Measurements from ENCODE around the gene RAD51.

Gene RAD51

GRCh38 chr15:40763801-40764628 is 69.0 kb downstream of the RAD51 start, which contains the start of gene GCHFR:
GCHFR (plus strand) TSS chr15:40764068; CDS start chr15:40764181, 113 bp downstream.
- peak; percentile 44 for DNase-seq

DNA sequence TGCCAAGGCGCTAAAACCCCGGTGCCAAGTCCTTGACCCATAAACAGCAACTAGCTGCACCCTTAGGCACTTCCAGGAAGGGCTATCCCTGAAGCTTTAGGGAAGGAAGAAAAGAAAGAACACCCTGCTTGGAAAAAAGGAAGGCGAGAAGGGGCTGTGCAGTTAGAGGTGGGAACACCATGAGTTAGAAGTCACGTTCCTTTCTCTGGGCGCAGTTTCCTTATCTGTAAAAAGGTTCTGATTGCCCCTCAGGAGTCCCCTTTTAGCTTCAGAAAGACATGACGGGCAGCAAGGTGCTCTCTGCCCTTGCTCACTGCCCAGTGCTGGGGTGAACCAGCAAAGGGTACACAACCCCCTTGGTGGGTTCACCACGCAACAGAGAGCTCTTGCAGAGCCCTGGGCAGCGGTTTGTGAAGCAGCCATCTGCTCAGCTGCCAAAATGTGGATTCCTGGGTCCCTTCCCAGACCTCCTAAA is 69.7 kb downstream of the RAD51 start:
- DNase-seq = no peak

- DNase-seq = no peak
Measured at GRCh38 chr15:40766194-40766815, 71.3 kb downstream of the RAD51 start.

DNA sequence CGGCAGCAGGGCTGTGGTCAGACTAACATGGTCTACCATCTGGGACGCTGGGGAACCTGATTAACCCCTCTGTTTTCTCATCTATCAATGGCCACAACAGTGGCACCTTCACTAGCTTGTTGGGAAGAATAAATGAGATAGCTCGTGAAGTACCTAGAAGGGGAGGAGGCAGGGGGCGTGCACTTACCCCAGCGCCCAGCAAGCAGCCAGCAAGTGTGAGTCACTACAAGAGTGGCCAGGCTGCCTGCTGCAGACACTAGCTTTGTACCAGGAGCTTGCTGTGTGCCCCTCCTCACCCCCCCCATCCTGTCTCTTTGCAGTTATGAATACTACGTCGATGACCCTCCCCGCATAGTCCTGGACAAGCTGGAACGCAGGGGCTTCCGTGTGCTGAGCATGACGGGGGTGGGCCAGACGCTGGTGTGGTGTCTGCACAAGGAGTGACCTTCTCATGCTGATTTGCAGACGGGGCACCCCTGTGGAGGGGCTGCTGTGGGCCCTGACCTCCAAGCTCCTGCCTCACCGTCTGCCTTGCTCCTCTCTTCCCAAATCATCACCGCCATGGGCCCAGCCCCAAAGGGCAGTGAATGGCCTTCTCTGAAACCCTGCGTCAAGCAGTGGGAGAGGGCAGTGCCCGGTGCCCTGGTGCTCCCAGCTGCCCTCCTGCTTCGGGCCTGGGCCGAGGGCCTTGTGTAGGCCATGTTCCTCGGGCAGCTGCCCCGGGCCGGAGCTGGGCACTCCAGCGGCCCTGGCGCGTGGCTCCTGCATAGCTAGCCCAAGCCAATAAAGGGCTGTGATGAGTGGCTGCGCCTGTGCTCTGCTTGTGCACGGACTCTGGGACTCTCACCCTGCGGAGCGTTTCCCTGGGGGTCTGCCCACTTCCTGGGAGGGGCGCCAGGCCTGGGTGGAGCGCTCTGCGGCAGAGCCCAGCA is 72.2 kb downstream of the RAD51 start:
- no peak for DNase-seq

- no peak for DNase-seq
Measured at GRCh38 chr15:40767838-40768500, 73.0 kb downstream of the RAD51 start.

DNA sequence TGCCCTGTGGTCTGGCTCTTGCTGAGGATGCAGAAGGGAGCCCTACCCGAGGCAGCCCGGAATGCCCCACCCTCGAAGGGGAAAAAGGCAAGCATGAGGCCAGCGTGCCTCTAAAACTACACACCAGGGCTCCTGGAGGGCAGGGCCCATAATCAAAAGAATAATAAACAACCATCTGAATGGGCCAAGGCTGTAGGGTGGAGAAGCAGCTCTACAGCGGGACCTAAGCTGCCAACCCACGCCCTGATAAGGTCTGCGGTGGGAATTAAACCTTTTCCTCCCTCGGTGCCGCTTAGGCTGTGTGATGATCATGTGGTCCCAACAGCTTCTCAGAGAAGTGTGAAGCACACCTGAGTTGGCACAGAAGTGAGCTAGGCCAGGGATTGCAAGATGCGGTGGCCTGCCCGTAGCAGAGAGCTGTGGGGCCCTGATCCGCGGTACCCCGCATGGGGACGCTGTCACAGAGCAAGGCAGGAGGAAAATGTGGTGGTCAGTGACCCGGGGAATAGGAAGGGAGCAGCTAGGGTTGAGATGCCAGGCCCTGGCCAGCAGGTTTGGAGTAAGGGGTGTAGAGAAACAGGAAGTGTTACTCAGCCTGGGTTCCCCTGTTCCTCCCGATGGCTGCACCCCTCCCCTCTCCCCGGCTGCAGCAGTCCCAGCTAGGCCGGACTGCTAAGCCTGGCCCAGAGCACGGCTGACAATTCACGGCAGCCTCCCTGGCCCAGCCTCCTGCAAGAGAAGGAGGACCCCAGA is 73.7 kb downstream of the RAD51 start:
- DNase-seq = no peak

DNA sequence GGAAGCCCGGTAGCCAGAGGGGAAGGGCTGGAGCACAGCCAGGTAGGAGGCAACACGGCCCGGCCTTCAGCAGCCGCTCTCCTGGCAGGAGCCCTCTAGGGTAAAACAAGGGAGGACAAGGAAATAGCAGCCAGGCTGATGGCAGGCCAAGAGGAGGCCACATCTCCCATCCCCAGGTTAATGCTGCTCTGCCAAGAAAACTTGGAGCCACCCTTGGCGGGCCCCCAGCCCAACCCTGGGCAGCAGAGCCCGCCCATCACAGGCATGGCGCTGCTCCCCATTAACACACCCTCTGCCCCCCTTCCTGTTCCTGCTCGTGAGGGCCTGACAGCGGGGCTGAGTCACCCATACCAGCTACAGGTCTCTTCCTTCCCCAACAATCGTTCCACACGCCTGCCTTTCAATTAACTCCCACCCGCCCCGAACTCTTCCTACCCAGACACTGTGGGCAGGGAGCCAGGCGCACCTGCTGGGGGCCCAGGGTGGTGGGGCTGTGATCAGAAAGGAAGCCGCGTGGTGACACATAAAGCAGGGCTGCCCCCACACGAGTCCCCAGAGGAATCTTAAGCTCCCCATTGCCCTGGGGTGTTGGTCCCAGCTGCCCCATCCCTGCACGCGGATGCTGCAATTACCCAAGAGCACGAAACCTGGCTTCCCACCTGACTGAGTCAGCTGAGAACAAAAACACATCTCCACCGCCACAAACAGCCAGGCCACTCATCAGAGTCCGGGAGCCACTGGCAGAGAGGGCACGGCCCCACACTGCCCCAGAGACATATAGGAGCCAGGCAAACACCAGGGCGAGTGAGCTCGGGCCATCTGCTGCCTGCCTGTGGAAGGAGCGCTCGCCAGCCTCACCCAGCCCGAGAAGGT is 74.5 kb downstream of the RAD51 start, which contains the start of gene C15orf62:
Gene C15orf62, plus strand, starts transcription at position 707 of the 873 bp plus-strand sequence. CDS start 516 bp downstream, outside the sequence.
- DNase-seq = no peak

DNA sequence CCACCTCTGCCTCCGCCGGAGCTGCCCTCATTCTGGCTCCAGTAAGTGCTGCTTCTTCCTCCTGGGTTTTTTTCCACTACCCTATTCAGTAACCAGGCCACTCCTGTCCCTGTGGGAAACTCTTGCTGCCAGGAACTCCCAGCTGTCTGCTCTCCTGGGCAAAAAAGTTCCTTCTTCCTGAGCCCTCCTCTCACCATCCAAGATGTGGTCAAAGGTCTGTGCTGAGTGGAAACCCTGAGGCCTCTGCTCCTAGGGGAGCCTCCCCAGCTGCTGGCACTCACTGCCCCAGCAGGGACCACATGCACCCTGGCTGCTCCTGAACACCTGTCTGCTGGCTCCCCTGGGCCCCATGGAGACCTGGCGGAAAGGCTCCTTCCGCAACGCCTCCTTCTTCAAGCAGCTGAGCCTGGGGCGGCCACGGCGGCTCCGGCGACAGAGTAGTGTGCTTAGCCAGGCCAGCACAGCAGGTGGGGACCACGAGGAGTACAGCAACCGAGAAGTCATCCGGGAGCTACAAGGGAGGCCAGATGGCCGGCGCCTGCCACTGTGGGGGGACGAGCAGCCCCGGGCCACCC is 75.3 kb downstream of the RAD51 start:
- no peak for DNase-seq

DNA sequence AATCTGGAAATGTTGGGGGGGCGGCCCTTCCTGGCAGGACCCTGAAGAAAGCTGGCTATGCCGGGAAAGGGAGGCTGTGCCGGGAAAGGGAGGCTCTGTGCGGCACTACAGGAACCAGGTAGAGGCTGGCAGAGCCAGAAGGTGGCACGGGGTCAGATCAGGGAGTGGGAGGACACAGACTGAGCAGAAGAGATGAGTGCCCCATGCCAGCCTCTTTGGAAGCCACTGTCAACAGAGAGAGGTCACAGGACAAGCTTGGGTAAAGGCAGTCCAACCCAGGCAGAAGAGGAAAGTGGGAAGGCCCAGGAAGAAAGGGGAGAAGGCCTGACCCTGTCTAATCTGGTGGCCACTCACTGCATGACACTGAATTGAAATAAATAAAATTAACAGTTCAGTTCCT is 76.3 kb downstream of the RAD51 start:
- no peak for DNase-seq

- DNase-seq = no peak
Measured at GRCh38 chr15:40772014-40772413, 77.0 kb downstream of the RAD51 start.

GRCh38 chr15:40773496-40773895 is 78.5 kb downstream of the RAD51 start:
- no peak for DNase-seq

GRCh38 chr15:40773902-40774301 is 78.9 kb downstream of the RAD51 start:
- no peak for DNase-seq

DNA sequence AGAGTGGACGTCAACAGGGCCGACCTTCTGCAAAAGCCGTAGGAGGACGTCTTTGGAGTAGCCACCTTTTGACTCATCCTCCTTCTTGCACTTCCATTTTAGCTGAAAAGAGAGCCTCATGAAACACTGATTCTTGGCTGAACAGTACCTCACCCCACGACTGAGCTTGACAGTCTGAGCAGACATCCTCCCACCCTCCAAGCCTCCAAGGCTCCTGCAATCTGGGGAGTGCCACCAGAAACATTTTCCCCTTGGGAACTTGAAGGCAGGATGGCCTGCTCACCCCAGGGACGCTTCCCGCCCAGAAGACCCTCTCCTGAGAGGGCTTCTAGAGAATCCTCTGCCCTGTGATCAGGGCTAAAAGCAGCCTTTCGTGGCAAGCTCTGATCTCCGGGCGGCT is 80.0 kb downstream of the RAD51 start:
- no peak for DNase-seq

DNA sequence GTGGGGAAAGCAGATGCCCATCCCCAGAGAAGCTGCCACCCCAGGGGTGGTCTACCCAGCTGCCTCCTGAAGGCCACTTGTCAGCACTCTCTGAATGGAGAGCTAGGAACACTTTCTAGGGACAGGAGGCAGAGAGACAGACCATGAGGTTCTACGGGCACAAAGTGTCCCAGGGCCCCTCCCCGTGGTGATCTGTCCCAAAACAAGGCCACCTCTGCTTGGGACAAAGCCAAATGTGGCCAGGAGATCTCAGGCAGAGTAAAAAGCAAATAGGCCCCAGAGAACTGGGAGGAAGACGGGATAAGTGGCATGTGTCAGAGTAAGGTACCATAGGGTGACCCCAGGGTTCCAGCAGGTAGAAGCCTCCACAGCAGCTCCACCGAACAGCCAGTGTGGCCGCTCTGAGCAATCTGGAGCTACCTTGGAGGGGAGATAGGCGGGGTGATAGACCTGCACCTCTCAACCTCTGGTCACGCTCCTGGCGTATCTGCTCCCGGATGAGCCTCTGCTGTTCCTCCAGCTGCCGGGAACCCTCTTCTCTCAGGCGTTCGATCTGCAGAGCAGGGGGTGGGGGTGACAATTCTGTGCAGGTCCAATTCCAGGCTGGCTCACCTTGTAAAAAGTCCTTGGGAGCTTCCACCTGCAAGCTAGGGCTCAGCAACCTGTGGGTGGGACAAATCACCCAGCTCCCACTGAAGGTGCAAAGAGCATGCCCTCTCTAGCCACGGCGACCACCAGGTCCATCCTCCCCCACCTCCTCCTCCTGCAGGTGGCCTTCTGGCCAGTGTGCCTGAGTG is 81.0 kb downstream of the RAD51 start:
- DNase-seq = no peak

DNA sequence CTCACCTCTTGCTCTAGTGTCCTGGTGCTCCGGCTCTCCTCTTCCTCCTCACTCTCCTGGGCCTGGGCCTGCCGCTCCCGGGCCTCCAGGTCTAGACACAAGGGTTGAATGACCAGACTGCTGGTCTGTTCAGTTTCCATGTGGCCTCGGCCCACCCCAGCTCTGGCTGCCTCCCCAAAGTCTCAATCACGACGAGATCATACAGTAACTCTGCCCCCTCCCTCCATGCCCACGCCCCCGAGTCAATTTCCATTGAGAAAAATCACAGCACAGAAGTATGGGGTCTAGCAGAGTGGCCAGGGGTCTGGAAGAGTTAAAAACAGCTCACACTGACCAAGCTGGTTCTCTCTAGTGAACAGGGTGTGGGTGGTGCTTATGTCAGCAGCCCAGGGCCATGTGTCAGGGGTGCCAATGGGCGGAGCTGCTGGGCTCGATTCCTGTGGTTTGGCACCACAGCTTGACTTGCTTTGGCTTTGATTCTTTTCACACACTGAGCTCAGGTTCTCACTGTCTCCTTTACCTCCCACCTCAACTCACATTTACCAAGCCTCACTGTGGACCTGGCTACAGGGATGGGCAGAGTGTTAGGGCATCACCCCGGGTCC is 81.7 kb downstream of the RAD51 start:
- DNase-seq = peak; percentile 55

Measured in NK-92 treated with Interleukin-12 subunit alpha and Interleukin-12 subunit beta, amount 100 ng/mL, for 24 hours (cell line).